Measurements from ENCODE around the gene ANKRD6.

- no peak for TF ChIP-seq CTCF (IDR thresholded peaks at IDR 0.05)
- TF ChIP-seq POLR2A (IDR thresholded peaks at IDR 0.05), result no peak
- TF ChIP-seq POLR2AphosphoS5 (IDR thresholded peaks at IDR 0.05), result no peak
- TF ChIP-seq EP300 (IDR thresholded peaks at IDR 0.05), result no peak
Measured at GRCh38 chr6:89527634-89528033, 94.7 kb downstream of the ANKRD6 start.
